ENCODE data around the gene ZCCHC14.

DNA sequence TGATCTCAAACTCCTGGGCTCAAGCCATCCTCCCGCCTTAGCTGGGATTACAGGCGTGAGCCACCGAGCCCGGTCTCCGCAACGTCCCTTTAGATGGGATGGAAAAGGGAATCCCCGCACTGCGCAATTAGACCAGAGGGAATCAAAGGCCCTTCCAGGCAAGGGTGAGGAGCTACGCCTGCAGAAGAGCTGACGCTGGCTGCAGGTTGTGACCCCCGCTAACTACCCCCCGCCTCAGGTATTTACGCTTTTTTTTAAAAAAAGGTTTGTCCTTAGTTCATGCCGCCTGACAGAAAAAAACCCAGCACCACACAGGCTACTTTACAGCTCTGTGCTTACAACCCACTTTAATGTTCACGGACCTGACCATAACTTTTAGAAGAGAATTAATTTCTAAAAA is 26.9 kb downstream of the ZCCHC14 start:
- TF ChIP-seq CTCF (IDR thresholded peaks at IDR 0.05), result no peak
- no peak for TF ChIP-seq POLR2A (IDR thresholded peaks at IDR 0.05)
